ENCODE results near the gene LGR6. TPM values are rescaled to one million over a fixed set of nuclear protein-coding genes. Genes with fewer than 3 reads are reported as not detected.

The LGR6 gene
- polyA plus RNA-seq, 1 donor from 2014 or later: not detected

GRCh38 chr1:202266061-202266765 is 72.6 kb downstream of the LGR6 start:
- Histone ChIP-seq H4K20me1 (ENCODE audit: insufficient read depth) (no peaks in the 10 kb centered on the region), H3F3A (ENCODE audit: insufficient read depth, low read length, poor library complexity, severe bottlenecking) (no peaks in the 10 kb centered on the region), H3K79me2 (replicated peaks; ENCODE audit: insufficient read depth, low read length) (no peaks in the 10 kb centered on the region), H3K4me2 (ENCODE audit: low read length) (no peak overlapping the region), H3K27ac (ENCODE audit: low read length) (no peak overlapping the region), H2AFZ (ENCODE audit: low read depth, low read length) (no peak overlapping the region), H3K9me3 (ENCODE audit: low read length) (no peaks in the 10 kb centered on the region), H3K27me3 (ENCODE audit: insufficient read depth, low read depth, low read length) (no peaks in the 10 kb centered on the region), H3K9ac (ENCODE audit: low read length) (no peak overlapping the region), H3K9me2 (ENCODE audit: insufficient read depth, low read length) (no peaks in the 10 kb centered on the region), H3K36me3 (ENCODE audit: insufficient read depth, low read length) (no peaks in the 10 kb centered on the region), H3K4me3 (ENCODE audit: low read length) (no peak overlapping the region)
- TF ChIP-seq EZH2 (IDR thresholded peaks at IDR 0.05; ENCODE audit: borderline replicate concordance, insufficient read depth, low read length, poor library complexity, severe bottlenecking) (no peak), EP300 (conservative IDR thresholded peaks at IDR 0.05; ENCODE audit: poor library complexity, severe bottlenecking) (no peak), MXI1 (conservative IDR thresholded peaks at IDR 0.05; ENCODE audit: poor library complexity, severe bottlenecking) (no peak), REST (IDR thresholded peaks at IDR 0.05; ENCODE audit: borderline replicate concordance) (no peak), SMC3 (conservative IDR thresholded peaks at IDR 0.05; ENCODE audit: poor library complexity) (no peak), CTCF (IDR thresholded peaks at IDR 0.05; ENCODE audit: poor library complexity, severe bottlenecking) (no peak)

GRCh38 chr1:202268032-202268431 is 74.4 kb downstream of the LGR6 start:
- no peak overlapping the region for H3K4me2 ChIP-seq (ENCODE audit: low read length)
- H3K36me3 ChIP-seq (ENCODE audit: insufficient read depth, low read length): no peaks in the 10 kb centered on the region
- no peaks in the 10 kb centered on the region for H3K79me2 ChIP-seq (replicated peaks; ENCODE audit: insufficient read depth, low read length)
- H3K9me2 ChIP-seq (ENCODE audit: insufficient read depth, low read length): no peaks in the 10 kb centered on the region
- H3K27ac ChIP-seq (ENCODE audit: low read length): no peak overlapping the region
- no peak overlapping the region for H3K4me3 ChIP-seq (ENCODE audit: low read length)
- no peaks in the 10 kb centered on the region for H4K20me1 ChIP-seq (ENCODE audit: insufficient read depth)
- H3F3A ChIP-seq (ENCODE audit: insufficient read depth, low read length, poor library complexity, severe bottlenecking): no peaks in the 10 kb centered on the region
- no peaks in the 10 kb centered on the region for H3K9me3 ChIP-seq (ENCODE audit: low read length)
- no peak for TF ChIP-seq EP300 (conservative IDR thresholded peaks at IDR 0.05; ENCODE audit: poor library complexity, severe bottlenecking)
- no peak for TF ChIP-seq RAD21 (conservative IDR thresholded peaks at IDR 0.05)
- TF ChIP-seq REST (IDR thresholded peaks at IDR 0.05; ENCODE audit: borderline replicate concordance): no peak
- TF ChIP-seq TAF1 (IDR thresholded peaks at IDR 0.05; ENCODE audit: low read depth): no peak
- TF ChIP-seq POLR2AphosphoS5 (IDR thresholded peaks at IDR 0.05): no peak
- no peak for TF ChIP-seq CTCF (IDR thresholded peaks at IDR 0.05; ENCODE audit: poor library complexity, severe bottlenecking)
- no peak for TF ChIP-seq MXI1 (conservative IDR thresholded peaks at IDR 0.05; ENCODE audit: poor library complexity, severe bottlenecking)
- TF ChIP-seq SMC3 (conservative IDR thresholded peaks at IDR 0.05; ENCODE audit: poor library complexity): no peak
- TF ChIP-seq EZH2 (IDR thresholded peaks at IDR 0.05; ENCODE audit: borderline replicate concordance, insufficient read depth, low read length, poor library complexity, severe bottlenecking): no peak
- no peaks in the 10 kb centered on the region for H3K27me3 ChIP-seq (ENCODE audit: insufficient read depth, low read depth, low read length)
- H2AFZ ChIP-seq (ENCODE audit: low read depth, low read length): no peak overlapping the region
- no peak overlapping the region for H3K9ac ChIP-seq (ENCODE audit: low read length)
